Stimulated activated CD8-positive, alpha-beta memory T cell treated with anti-CD3 and anti-CD28 coated beads, Interleukin-7, amount 100 ng/mL, for 1 hour (primary cell): ENCODE results near the gene HEPHL1.
"Not testable (repeated sequence)": the region's sequence is repeated elsewhere in the genome, so short reads cannot be mapped to it uniquely, and the experiment has no call there.

Source experiments
- DNase-seq, 2 donors: peaks; one replicate each; pipeline ENCODE4 v3.0.0-alpha.2; 2020; ENCODE audit warnings: low read depth in 2 of 2

The HEPHL1 gene

DNA sequence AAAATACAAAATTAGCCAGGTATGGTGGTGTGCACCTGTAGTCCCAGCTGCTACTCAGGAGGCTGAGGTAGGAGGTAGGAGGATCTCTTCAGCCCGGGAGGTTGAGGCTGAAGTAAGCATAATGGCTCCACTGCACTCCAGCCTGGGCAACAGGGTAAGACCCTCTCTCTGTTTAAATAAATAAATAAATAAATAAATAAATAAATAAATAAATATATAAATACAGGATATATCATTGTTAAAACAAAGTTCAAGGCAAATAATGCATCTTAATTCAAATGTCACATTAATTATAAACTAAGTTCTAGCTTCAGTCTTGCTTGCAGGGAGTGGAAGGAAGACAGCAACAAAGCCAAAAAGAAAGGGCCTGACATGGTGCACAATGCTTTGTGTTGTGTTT is 63.0 kb downstream of the HEPHL1 start:
- DNase-seq, result no peak

DNA sequence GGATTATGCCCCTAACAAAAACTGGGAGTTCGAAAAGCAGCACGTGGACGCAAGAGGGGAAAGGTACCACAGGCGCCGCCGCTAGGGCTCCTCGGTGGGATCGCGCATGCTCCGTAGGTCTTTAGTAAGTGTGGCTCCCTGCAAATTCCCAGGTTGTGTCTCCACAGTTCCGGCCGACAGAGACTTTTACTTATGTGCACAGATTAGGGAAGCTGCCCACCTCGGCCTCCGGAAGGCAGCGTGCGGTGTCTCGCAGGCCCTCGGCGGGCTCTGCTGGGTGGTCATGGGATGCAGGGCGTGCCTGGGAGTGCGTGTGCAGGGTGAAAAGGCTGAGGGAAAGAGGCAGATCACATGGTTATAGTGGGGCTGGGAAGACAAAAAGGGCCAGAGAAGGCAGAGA is 67.8 kb downstream of the HEPHL1 start:
- DNase-seq, result no peak

DNA sequence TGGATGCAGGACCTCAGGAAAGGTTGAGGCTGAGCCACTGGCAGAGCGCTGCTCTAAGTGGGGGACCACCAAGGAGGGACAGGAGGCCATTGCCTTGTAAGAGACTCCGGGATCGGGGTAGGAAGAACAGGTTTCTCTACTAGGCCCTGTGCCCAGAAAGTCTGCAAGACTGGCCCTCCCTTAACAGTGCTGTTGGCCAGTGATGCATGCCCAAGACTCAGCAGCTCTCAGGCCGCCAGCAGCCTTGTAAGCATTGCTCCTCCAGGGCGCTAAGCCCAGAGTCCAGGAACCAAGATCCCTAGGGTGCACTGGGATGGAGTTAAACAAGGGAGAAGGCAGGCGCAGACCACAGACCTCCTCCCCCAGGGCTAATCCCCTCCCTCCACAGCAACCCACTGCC is 68.2 kb downstream of the HEPHL1 start:
- no peak for DNase-seq

DNA sequence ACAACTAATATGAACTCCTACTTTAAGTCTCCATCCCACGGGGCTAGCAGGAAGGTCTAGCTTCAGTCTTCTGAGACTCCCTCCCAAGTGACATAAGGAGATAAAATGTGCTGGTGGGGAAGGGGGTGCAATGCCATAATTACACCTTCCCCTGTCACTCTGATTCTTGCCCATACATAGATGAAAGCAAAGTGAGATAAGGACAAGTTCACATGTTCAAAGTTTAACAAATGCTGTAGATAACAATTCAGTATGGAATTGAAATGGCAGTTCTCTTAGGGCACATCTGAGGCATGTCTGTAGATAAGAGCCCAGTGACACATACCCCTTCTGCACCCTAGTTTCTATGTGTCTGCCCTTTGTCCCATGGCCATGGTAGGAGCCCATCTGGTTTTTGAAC is 69.2 kb downstream of the HEPHL1 start:
- DNase-seq, result no peak

DNA sequence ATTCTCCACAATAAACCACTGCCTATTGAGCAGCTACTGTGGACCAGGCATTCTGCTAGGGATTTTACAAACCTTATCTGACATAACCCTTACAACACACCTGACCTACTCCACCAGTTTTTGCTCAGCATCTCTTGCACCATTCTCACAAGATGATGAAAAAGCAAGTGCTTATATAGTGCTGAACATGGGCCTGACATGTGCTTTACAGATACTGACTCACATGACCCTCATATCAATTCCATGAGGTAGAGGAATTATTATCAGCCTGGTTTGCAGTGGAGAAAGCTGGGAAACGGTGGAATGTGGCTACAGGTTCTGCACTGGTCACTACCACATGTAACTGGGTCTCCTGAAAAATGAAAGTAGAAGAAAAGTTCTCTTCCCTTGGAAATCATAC is 69.9 kb downstream of the HEPHL1 start:
- no peak for DNase-seq

DNA sequence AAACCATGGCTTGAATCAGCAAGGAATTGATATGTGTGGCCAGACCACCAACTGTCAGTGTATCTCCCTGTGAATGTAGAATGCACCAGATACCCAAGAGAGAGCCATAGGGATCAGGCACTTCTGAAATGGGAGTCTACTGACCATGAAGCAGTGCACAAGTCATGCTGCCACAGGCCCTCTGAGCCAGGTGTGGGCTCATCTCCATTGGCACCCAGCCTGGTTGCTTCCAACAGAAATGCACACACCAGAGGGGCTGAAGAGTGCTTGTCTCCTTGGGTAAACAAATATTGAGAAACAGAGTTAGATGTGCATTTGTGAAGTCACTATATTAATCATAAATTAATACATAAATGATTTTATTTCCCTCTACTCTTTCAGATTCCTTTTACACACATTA is 79.1 kb downstream of the HEPHL1 start:
- no peak for DNase-seq

DNA sequence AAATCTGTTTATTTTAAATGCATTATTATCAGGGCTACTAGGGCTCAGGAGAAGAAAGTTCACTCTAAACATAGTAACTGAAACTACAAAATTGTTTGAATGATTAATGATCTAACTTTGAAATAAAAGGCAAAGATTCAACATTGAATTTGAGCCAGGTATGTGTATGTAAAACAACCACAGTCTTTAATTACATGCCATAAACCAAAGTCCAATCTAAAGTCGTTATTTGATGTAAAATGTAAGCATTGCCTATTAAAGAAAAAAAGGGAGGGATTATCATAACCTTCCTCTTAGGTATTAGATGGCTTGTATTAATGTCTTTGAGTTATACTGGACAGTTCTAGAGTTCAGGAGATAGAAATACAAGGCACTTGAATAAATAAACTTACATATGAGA is 82.3 kb downstream of the HEPHL1 start:
- DNase-seq, result no peak

DNA sequence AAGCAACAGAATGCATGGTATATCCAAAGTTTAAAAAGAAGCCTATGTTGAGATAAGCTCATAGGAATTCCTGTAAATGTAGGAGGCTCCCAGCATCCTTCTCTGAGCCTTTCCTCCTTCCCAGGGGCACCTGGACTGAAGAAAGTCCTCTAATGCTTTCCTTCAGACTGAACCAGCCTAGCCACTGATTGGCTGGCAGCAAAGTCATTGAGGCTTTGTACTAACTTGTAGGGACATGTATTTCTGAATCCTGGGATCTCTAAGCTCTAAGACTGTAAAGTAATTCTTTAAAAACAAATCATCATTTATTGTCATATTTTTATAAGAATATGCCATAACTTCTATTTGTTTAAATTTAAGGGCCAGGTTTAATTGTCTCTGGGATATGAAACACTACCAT is 83.6 kb downstream of the HEPHL1 start:
- DNase-seq, result no peak

DNA sequence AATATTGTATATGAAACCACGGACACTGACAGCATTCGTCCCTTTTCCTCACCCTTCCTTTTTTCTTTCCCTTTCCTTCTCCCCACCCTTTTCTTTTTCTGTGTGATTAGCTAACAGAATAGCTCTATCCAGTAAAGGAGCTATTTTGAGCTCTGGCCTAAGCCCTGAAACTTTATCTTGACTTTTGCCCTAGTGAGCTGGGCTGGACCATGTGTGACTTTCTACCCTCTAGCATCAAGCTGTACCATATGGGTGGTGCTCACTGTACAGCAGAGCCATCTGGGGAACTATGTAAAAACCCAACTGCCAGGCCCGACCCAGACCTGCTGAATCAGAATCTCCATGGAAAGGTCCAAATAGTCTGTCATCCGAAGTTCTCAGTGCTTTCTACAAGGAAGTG is 85.6 kb downstream of the HEPHL1 start:
- DNase-seq, result no peak

DNA sequence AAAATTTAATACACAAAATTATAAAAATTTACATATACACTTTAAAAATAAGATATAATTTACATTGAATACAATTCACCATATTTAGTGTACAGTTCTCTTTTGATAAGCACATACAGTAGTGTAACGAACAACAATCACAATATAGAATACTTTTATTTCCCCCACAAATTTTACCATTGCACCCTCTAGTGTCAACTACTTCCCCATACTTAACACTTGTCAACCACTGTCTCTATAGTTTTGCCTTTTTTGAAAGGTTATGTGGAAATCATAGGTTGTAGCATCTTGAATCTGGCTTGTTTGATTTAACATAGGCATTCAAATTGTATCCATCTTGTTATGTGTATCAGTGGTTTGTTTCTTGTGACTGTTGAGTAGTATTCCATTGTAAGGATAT is 86.2 kb downstream of the HEPHL1 start:
- no peak for DNase-seq

DNA sequence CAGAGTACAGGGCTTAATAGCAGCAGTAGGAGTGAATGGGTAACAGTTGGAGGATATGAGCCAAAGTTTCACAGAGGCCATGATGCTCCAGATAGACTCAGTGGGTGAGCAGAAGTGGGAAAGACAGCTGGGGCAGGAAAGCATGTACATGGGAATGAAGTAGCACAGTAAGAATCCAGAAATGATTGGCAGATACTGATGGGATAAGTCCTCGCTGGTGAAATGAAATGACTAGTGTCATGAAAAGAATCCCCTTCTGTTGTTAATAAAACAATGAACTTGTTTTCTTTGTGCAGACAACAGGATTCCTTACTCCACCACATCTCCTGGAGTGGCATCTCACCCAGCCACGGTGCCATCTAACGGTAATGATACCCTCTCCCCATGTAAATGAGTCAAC is 90.1 kb downstream of the HEPHL1 start:
- no peak for DNase-seq

DNA sequence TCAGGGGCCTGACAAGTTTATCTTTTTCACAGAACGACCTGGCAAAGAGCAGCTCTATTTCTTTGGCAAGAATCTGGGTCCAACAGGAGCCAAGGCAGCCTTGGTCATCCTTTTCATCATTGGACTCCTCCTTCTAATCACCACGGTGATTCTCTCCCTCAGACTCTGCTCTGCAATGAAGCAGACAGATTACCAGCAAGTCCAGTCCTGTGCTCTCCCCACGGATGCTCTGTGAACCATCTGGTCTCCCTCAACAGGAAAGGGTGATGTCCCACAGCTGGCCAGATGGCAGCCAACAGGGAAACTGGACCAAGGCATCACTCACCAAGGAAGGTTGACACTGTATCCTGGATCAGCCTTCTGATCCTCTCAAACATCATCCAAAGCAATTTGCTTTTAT is 90.5 kb downstream of the HEPHL1 start:
- DNase-seq, result no peak

DNA sequence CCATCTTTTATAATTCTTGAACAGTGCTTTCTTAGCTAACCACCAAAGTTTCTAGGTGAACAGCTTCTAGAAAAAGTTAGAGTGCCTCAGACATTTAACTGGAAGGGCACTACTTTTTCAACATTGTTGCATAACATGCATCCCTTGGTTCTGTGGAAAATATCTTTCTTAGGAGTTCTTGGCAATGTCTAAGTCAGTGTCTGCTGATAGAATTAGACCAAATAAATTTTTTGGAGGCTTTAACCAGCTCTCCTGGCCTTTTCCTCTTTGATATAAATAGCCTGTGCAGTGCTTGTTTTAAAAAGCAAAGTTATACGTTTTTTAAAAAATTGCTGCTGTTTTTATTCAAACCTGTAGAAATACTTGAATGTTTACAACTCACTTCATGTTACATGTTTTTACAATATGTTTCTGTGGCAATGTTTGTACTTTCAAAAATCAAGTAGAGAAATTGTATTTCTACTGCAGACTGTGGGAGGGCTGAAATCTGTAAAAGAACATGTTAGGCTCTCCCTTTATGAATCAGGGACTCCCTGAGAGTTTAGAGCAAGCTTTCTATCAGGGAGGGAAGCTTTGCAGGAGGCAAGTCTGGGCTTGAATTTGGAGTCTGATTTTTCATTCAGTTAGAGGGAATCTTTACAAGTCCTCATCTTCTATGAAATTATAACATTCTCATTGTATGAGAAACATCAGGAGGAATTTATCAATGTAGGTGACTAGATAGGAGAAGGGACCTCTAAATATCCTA is 91.2 kb downstream of the HEPHL1 start:
- no peak for DNase-seq

DNA sequence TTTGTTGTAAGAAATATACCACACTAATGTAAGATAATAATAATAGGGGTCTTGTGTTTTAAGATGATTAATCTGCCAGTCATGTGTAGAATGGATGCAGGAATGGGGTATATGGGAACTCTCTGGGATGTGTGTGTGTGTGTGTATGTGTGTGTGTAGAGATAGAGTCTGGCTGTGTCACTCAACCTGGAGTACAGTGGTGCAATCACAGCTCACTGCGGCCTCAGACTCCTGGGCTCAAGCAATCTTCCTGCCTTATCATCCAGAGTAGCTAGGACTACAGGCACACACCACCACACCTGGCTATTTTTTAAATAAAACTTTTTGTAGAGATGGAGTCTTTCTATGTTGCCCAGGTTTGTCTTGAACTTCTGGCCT is 96.0 kb downstream of the HEPHL1 start:
- DNase-seq, result no peak

DNA sequence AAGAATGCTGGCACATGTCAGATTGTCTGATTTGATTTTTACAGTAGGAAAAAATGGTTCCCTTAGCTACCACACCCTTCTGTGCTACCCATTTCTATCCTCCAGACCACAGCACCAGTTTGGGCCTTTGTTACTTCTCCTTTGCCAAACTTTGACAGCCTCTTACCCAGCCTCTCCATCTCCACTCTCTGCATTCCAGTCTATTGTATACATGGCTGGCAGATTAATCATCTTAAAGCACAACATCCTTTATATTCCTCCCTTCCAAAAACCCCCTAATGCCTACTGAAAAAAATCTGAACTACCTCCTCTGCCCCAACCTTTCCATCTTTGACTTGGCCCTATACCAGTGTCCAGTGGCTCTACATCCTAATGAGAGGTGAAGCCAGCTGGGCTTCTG is 96.7 kb downstream of the HEPHL1 start:
- DNase-seq, result no peak

DNA sequence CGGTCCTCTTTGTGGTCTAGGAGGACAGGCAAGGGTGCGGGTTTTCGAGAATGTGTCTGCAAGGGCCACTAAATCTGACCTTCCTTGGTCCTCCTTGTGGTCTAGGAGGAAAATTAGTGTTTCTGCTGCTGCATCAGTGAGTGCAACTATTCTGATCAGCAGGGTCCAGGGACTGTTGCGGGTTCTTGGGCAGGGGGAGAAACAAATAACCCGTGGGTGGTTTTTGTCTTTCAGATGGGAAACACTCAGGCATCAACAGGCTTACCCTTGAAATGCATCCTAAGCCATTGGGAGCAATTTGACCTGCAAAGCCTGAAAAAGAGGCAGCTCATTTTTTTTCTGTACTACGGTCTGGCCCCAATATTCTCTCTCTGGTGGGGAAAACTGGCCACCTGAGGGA is 98.5 kb downstream of the HEPHL1 start:
- DNase-seq, result not testable (repeated sequence)

DNA sequence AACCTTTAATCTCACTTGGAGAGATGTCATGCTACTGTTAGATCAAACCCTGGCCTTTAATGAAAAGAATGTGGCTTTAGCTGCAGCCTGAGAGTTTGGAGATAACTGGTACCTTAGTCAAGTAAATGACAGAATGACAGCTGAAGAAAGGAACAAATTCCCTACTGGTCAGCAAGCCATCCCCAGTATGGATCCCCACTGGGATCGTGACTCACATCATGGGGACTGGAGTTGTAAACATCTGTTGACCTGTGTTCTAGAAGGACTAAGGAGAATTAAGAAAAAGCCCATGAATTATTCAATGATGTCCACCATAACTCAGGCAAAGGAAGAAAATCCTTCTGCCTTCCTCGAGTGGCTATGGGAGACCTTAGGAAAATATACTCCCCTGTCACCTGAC is 99.4 kb downstream of the HEPHL1 start:
- DNase-seq, result not testable (repeated sequence)

DNA sequence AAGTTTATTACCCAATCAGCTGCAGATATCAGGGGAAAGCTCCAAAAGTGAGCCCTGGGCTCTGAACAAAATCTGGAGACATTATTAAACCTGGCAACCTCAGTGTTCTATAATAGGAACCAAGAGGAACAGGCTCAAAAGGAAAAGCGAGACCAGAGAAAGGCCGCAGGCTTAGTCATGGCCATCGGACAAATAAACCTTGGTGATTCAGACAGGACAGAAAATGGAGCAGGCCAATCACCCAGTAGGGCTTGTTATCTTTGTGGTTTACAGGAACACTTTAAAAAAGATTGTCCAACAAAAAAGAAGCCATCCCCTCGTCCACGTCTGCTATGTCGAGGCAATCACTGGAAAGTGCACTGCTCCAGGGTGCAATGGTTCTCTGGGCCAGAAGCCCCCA is 99.8 kb downstream of the HEPHL1 start:
- no peak for DNase-seq

DNA sequence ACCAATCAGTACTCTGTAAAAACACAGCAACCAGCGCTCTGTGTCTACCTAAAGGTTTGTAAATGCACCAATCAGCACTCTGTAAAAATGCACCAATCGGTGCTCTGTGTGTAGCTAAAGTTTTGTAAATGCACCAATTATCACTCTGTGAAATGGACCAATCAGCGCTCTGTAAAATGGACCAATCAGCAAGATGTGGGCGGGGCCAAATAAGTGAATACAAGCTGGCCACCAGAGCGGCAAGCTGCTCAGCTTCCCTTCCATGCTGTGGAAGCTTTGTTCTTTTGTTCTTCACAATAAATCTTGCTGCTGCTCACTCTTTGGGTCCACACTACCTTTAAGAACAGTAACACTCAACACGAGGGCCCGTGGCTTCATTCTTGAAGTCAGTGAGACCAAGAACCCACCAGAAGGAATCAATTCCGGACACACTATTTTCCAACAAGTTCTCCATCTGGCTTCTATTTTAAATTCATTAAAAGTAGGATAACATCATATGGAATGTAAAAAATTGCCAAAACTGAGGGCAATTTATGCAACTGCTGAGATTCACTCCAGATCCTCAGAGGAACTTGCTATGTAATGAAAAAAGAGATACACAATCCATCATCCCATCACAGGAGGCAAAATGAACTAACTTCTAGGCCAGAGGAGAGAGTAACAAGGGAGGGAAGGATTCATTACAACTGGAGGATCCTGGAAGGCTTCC is 104.4 kb downstream of the HEPHL1 start:
- no peak for DNase-seq

DNA sequence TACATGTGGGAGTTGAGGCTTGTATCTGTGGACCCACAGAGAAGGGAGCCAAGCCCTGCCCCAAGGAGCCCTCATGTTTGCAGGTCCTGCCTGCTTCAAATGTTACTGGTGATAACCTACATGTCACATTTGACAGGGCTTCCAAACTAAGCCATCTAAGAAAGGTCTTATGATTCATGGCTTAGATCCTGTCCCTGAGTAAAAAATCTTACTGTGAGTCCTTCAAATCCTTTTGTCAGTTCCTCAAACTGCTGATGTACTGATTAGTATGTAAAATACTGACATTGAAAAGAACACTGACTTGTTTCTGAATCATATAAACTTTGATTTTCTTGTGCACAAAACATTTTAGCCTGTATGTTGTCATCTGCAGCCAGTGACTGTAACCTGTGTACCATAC is 106.5 kb downstream of the HEPHL1 start:
- no peak for DNase-seq

DNA sequence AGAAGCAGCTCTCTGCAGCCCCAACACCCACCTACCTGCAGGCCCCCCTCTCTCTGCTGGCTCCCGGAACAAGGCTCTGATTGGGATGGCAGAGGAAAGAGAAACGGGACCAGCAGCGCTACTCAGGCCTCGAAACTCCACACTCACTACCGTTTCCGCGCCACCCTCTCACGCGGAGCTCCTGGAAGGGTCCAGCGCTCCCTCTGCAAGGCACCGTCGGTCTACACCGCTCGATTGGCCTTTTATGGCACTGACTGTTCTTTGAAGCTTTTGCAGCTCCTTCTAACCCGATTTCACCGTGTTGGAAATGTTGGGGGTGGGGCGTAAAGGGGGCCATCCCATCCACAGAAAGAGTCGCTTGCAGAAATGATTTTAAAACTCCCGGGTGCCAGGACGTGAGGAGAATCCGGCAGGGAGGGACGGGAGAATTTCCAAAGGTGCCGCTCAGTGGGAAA is 107.2 kb downstream of the HEPHL1 start:
- DNase-seq, result peak in 1 of 2 donors; percentile 17

DNA sequence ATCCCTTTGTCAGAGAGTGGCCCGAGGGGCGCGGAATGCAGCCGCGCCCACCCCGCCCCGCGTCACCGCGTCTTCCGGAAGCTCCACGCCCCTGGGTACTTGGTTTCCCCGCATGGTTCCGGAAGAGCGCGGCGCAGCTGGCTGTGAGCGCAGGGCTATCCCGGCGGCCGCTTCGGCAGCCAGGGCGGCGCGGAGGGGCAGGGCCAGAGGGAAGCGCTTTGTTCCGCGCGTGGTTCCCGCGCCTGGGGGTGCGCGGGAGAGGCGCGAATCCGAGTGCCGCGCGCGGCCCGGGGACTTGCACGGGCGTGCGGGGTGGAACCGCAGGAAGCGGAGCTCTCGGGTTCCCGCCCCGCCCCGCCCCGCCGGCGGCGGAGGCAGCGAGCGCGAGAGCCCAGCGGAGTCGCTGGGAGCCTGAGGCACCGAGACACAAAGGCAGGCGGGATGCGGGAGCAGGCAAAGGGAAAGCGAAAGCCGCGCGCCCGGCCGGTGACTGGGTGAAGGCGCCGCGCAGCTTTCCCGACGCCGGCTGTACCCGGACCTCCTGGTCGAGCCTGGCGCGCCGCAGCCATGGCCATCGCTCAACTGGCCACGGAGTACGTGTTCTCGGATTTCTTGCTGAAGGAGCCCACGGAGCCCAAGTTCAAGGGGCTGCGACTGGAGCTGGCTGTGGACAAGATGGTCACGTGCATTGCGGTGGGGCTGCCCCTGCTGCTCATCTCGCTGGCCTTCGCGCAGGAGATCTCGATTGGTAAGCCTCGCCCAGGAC is 107.8 kb downstream of the HEPHL1 start, which contains the start of gene PANX1:
Gene PANX1 (plus strand): TSS at position 96 of the 766 bp plus-strand sequence. CDS start 472 bp downstream, at position 568.
- DNase-seq, result peak; percentile 38 to 55
